ENCODE results near the gene RNASEH2C.
A peak's percentile ranks its signal among the peaks of the same experiment; 100 is the strongest.

RNASEH2C gene

DNA sequence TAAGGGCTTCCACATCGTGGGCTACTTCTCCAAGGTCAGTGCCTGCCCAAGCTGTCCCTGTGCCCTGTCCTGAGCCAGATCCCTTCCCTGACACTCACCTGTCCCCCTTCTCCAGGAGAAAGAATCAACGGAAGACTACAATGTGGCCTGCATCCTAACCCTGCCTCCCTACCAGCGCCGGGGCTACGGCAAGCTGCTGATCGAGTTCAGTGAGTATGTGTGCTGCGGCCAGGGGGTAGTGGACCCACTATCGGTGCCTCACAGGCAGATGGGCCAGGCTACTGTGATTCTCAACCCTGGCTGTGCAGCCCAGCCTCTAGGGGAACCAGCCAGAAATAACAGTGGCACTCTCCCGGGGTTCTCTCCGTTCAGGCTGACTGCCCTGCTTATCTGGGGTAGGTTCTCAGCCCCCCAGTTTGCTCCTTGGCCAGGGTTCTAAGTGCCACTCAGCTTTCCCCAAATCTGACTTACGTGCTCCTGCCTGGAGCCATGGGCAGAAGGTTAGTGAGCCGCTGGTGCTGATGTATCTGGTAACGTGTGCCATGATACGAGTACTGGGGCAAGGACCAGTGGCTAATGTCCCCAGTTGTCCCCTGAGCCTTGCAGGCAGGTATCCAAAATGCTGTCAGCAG is 3.7 kb downstream of the RNASEH2C start:
- H3K27ac ChIP-seq: no peak overlapping the region
- no peak for TF ChIP-seq ZFX (IDR thresholded peaks at IDR 0.05)
- TF ChIP-seq, protein P1, sequence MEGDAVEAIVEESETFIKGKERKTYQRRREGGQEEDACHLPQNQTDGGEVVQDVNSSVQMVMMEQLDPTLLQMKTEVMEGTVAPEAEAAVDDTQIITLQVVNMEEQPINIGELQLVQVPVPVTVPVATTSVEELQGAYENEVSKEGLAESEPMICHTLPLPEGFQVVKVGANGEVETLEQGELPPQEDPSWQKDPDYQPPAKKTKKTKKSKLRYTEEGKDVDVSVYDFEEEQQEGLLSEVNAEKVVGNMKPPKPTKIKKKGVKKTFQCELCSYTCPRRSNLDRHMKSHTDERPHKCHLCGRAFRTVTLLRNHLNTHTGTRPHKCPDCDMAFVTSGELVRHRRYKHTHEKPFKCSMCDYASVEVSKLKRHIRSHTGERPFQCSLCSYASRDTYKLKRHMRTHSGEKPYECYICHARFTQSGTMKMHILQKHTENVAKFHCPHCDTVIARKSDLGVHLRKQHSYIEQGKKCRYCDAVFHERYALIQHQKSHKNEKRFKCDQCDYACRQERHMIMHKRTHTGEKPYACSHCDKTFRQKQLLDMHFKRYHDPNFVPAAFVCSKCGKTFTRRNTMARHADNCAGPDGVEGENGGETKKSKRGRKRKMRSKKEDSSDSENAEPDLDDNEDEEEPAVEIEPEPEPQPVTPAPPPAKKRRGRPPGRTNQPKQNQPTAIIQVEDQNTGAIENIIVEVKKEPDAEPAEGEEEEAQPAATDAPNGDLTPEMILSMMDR (conservative IDR thresholded peaks at IDR 0.05): no peak

DNA sequence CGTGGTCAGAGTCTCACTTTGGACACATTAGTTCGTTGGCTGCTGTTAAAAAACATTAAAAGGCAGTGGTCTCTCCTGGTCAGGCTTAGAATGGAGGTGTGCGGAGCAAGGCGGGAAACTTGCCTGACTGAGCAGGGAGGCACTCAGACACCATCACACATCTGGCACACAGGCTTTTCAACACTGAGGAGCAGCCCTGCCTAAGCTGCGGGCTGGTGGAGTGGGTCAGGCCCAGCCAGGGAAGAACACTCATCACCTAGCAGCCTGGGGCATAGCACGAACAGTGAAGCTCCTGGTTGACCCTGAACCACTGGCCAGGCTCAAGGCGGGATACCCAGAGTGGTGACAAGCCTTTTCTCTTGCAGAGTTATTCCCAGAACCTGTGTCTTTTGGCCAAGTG is 4.3 kb downstream of the RNASEH2C start:
- no peak overlapping the region for H3K27ac ChIP-seq
- no peak for TF ChIP-seq ZFX (IDR thresholded peaks at IDR 0.05)
- TF ChIP-seq, protein P1 (conservative IDR thresholded peaks at IDR 0.05): no peak

DNA sequence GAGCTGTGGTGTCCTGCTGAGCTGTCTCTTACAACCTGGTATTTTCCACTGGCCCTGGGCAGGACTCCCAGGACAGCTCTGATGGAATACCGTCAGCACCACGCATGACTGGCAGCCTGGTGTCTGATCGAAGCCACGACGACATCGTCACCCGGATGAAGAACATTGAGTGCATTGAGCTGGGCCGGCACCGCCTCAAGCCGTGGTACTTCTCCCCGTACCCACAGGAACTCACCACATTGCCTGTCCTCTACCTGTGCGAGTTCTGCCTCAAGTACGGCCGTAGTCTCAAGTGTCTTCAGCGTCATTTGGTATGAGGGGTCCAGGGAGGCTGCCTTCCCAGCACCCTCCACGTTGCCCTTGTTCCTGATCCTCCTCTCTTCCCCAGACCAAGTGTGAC is 6.2 kb downstream of the RNASEH2C start:
- TF ChIP-seq ZFX (IDR thresholded peaks at IDR 0.05): no peak
- TF ChIP-seq, protein P1 (conservative IDR thresholded peaks at IDR 0.05): no peak
- no peak overlapping the region for H3K27ac ChIP-seq

DNA sequence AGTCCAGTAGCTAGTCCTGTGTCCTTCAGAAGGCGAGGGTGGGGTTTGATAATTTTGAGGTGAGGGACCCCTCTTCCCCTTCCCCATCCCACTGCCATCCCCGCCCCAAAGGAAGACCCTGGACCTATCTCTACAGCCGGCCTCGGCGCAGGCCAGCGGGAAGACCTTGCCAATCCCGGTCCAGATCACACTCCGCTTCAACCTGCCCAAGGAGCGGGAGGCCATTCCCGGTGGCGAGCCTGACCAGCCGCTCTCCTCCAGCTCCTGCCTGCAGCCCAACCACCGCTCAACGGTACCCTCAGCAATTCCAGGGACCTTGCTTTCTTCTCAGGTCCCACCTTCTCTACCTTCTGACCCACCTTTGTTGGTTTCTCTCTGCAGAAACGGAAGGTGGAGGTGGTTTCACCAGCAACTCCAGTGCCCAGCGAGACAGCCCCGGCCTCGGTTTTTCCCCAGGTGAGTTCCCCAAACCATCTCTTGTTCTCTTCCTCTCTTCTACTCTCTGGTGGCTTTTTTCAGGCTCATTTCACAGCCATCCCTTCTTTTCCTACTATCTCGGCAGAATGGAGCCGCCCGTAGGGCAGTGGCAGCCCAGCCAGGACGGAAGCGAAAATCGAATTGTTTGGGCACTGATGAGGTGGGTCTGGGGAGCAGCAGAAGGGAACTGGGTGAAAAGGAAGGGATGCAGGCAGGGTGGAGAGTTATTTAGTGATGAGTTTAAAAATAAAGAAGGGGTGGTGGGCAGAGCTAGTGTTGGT is 7.2 kb downstream of the RNASEH2C start:
- no peak for TF ChIP-seq ZFX (IDR thresholded peaks at IDR 0.05)
- TF ChIP-seq, protein P1 (conservative IDR thresholded peaks at IDR 0.05): no peak
- peak overlapping the region; percentile 99; the same call in 1 of the 2 replicates for H3K27ac ChIP-seq

DNA sequence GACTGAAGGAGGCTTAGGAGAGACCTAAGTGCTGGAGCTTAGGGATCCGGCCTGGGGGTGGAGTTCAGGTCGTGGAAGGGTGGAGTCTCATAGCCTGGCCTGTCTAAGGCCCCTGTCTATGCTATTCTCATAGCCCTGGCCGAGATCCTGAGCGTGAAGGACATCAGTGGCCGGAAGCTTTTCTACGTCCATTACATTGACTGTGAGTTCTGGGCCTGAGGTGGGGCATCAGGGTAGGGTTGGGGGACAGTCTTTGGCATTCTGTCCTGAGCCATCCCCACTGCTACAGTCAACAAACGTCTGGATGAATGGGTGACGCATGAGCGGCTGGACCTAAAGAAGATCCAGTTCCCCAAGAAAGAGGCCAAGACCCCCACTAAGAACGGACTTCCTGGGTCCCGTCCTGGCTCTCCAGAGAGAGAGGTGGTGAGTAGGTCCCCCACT is 7.9 kb downstream of the RNASEH2C start:
- TF ChIP-seq, protein P1 (conservative IDR thresholded peaks at IDR 0.05): no peak
- TF ChIP-seq ZFX (IDR thresholded peaks at IDR 0.05): no peak
- peak overlapping the region; percentile 99 for H3K27ac ChIP-seq

DNA sequence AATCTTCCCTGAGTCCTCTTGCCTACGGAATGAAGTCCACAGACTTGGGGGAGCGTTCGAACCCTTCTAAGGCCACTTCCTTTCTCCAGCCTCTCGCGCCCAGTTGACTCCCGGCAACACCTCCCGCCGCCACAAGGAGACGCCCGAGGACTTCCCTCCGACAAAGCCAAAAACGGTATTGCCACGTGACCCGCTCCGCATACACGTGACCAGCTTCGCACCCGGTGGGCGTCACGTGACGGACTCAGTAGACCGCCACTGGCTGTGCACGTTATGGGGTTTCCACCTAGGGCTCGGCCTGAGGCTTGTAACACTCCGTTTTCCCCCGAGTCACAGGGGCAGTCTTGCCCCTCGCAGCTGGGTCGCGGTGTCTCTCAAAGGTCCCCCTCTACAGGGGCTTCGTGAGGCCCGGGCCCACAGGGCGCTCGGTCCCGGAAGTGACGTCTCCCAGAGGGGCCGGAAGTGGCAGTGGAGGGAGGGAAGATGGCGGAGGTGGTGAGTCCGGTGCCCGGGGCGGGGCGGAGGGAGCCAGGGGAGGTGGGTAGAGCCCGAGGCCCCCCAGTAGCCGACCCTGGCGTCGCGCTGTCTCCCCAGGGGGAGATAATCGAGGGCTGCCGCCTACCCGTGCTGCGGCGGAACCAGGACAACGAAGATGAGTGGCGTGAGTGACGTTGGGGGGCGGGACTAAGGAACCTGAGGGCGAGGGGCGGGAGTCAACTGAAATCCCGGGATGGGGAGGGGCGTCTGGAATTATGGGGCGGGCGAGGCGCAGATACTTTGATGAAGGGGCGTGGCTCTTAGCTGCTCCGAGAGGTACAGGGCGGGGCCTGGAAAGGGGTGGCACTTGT is 8.6 kb downstream of the RNASEH2C start, which contains the start of gene KAT5:
Gene KAT5 (plus strand): TSS at position 468 of the 848 bp plus-strand sequence. CDS start 16 bp downstream, at position 484.
- TF ChIP-seq, protein P1 (conservative IDR thresholded peaks at IDR 0.05): peak; percentile 100
- peak; percentile 76; the same call in 1 of the 2 replicates for TF ChIP-seq ZFX (IDR thresholded peaks at IDR 0.05)
- peak within 1 kb of the TSS; percentile 99 for H3K27ac ChIP-seq

Measured in C4-2B (cell line).